CD4-positive, CD25-positive, alpha-beta regulatory T cell (primary cell): Measurements from ENCODE around the gene NCBP3. TPM values are rescaled to one million over a fixed set of nuclear protein-coding genes. Genes with fewer than 3 reads are reported as not detected.

ENCODE experiments used
- ATAC-seq, 2 donors: fragments of 150-1000 bp; cut with Tn5 transposase; one replicate each; pipeline ENCODE4 v1.10.0; 2021; ENCODE audit warnings: low read depth in 2 of 2, moderate number of reproducible peaks in 2 of 2, moderate library complexity in 1 of 2
- DNase-seq, 3 donors: peaks; one replicate each; pipeline versions ENCODE4 v3.0.0 to v3.0.0-alpha.2; 2012 to 2022; ENCODE audit warnings: mixed read lengths in 1 of 3
- H3K27ac ChIP-seq: one replicate; pipeline ENCODE4 v1.7.0; 2013; ENCODE audit warnings: mild to moderate bottlenecking, low read length; ENCODE audit not compliant: insufficient read depth, poor library complexity, severe bottlenecking
- H3K27me3 ChIP-seq: one replicate; pipeline ENCODE4 v1.7.0; 2013; ENCODE audit warnings: low read length; ENCODE audit not compliant: control insufficient read depth, insufficient read depth
- H3K36me3 ChIP-seq: one replicate; pipeline ENCODE4 v1.7.0; 2013; ENCODE audit warnings: mild to moderate bottlenecking, low read length, moderate library complexity; ENCODE audit not compliant: control insufficient read depth, insufficient read depth
- H3K4me1 ChIP-seq: 2 replicates; pipeline ENCODE4 v1.7.0; 2013; ENCODE audit warnings: mild to moderate bottlenecking, low read length; ENCODE audit not compliant: insufficient read depth, control insufficient read depth, poor library complexity, severe bottlenecking
- H3K4me3 ChIP-seq: one replicate; pipeline ENCODE4 v1.7.0; 2013; ENCODE audit warnings: low read depth, mild to moderate bottlenecking, low read length, moderate library complexity
- H3K9me3 ChIP-seq, 2 experiments: 1 replicate in 1 of 2; 2 replicates in 1 of 2; pipeline ENCODE4 v1.7.0; 2013; ENCODE audit warnings: low read length in 2 of 2, mild to moderate bottlenecking in 1 of 2, moderate library complexity in 1 of 2; ENCODE audit not compliant: control insufficient read depth in 2 of 2
- H3K27ac Mint-ChIP-seq, 3 donors: one replicate each; pipeline ENCODE4 v1.8.0; 2020 to 2022; ENCODE audit warnings: mild to moderate bottlenecking in 3 of 3, mixed read lengths in 3 of 3, moderate library complexity in 2 of 3
- H3K27me3 Mint-ChIP-seq: one replicate; pipeline ENCODE4 v1.8.0; 2022; ENCODE audit warnings: mild to moderate bottlenecking, mixed read lengths
- H3K36me3 Mint-ChIP-seq: one replicate; pipeline ENCODE4 v1.8.0; 2020; ENCODE audit warnings: mixed read lengths
- H3K4me1 Mint-ChIP-seq, 4 donors: one replicate each; pipeline ENCODE4 v1.8.0; 2020 to 2022; ENCODE audit warnings: mixed read lengths in 4 of 4, mild to moderate bottlenecking in 1 of 4
- H3K4me3 Mint-ChIP-seq, 4 donors: one replicate each; pipeline ENCODE4 v1.8.0; 2020 to 2022; ENCODE audit warnings: mild to moderate bottlenecking in 4 of 4, mixed read lengths in 4 of 4, moderate library complexity in 3 of 4
- H3K9me3 Mint-ChIP-seq, 7 donors: one replicate each; pipeline ENCODE4 v1.8.0; 2020 to 2022; ENCODE audit warnings: mixed read lengths in 7 of 7, mild to moderate bottlenecking in 3 of 7, moderate library complexity in 2 of 7
- polyA plus RNA-seq, 4 donors: library from polyadenylated mRNA; unstranded; fragments of 300-500 nt; fragmentation: Illumina TruSeq; gene quantifications; one replicate each; pipeline ENCODE4 v1.2.3, GENCODE V29; 2021
- total RNA-seq: library from RNA; stranded (reverse); gene quantifications from one replicate; pipeline ENCODE4 v1.2.3, GENCODE V29; 2022

NCBP3 gene
- total and polyA plus RNA-seq, 5 donors from 2014 or later: 10.5 to 46.0 (median 12.8) TPM

- ATAC-seq: no peak
- no peak for DNase-seq
- Histone ChIP-seq H3K9me3 (no peaks in the 10 kb centered on the region), H3K4me1 (peaks cover 21% of the 10 kb centered on the region), H3K36me3 (no peaks in the 10 kb centered on the region), H3K27me3 (no peaks in the 10 kb centered on the region), H3K4me3 (no peak overlapping the region), H3K27ac (no peak overlapping the region)
- H3K4me3 Mint-ChIP-seq: no peak overlapping the region
- no peaks in the 10 kb centered on the region for H3K36me3 Mint-ChIP-seq
- H3K27ac Mint-ChIP-seq: no peak overlapping the region
- no peaks in the 10 kb centered on the region for H3K27me3 Mint-ChIP-seq
- H3K4me1 Mint-ChIP-seq: peaks cover 0 to 31% (median 14%) of the 10 kb centered on the region in 4 donors
- no peaks in the 10 kb centered on the region for H3K9me3 Mint-ChIP-seq
Observed at GRCh38 chr17:3799181-3799945, 46.7 kb downstream of the NCBP3 start.

- peak overlapping the region in 1 of 3 donors; percentile 73 for H3K27ac Mint-ChIP-seq
Observed at GRCh38 chr17:3798273-3799180, 47.5 kb downstream of the NCBP3 start.

GRCh38 chr17:3796822-3797170, 49.2 kb downstream of the NCBP3 start:
- peaks cover 21% of the 10 kb centered on the region for H3K4me1 ChIP-seq
- peak; percentile 24 to 26 for ATAC-seq

More at GRCh38 chr17:3798273-3799180, 47.5 kb downstream of the NCBP3 start:
- Histone ChIP-seq H3K27ac (no peak overlapping the region), H3K27me3 (no peaks in the 10 kb centered on the region), H3K4me1 (peaks cover 21% of the 10 kb centered on the region), H3K36me3 (no peaks in the 10 kb centered on the region), H3K9me3 (no peaks in the 10 kb centered on the region), H3K4me3 (no peak overlapping the region)
- ATAC-seq (no peak), DNase-seq (no peak)
- H3K27me3 Mint-ChIP-seq: no peaks in the 10 kb centered on the region
- H3K4me3 Mint-ChIP-seq: no peak overlapping the region
- H3K36me3 Mint-ChIP-seq: no peaks in the 10 kb centered on the region
- no peaks in the 10 kb centered on the region for H3K9me3 Mint-ChIP-seq
- H3K4me1 Mint-ChIP-seq: peaks cover 0 to 29% (median 14%) of the 10 kb centered on the region in 4 donors

GRCh38 chr17:3796110-3796821, 49.8 kb downstream of the NCBP3 start:
- ATAC-seq: peak; percentile 86
- Histone ChIP-seq H3K36me3 (no peaks in the 10 kb centered on the region), H3K4me1 (peaks cover 21% of the 10 kb centered on the region), H3K9me3 (no peaks in the 10 kb centered on the region), H3K27ac (peak overlapping the region; percentile 23), H3K4me3 (no peak overlapping the region), H3K27me3 (no peaks in the 10 kb centered on the region)
- Mint-ChIP-seq H3K9me3 (no peaks in the 10 kb centered on the region), H3K4me1 (peaks cover 4 to 30% (median 16%) of the 10 kb centered on the region in 4 donors), H3K27ac (peak overlapping the region; percentile 79 to 87 (median 85)), H3K27me3 (peaks cover 4% of the 10 kb centered on the region), H3K4me3 (peak overlapping the region; percentile 22 to 71 (median 42)), H3K36me3 (no peaks in the 10 kb centered on the region)
- peak; percentile 67 to 88 (median 68) for DNase-seq

More at GRCh38 chr17:3796822-3797170, 49.2 kb downstream of the NCBP3 start:
- H3K27ac ChIP-seq: no peak overlapping the region
- H3K27ac Mint-ChIP-seq: peak overlapping the region; percentile 79 to 87 (median 85)
- no peaks in the 10 kb centered on the region for H3K27me3 ChIP-seq
- no peaks in the 10 kb centered on the region for H3K36me3 Mint-ChIP-seq
- peaks cover 4% of the 10 kb centered on the region for H3K27me3 Mint-ChIP-seq
- peak overlapping the region in 3 of 4 donors; percentile 22 to 71 (median 28) for H3K4me3 Mint-ChIP-seq
- peaks cover under 1 to 27% (median 16%) of the 10 kb centered on the region in 4 donors for H3K4me1 Mint-ChIP-seq
- no peak overlapping the region for H3K4me3 ChIP-seq
- no peak for DNase-seq
- no peaks in the 10 kb centered on the region for H3K36me3 ChIP-seq
- no peaks in the 10 kb centered on the region for H3K9me3 ChIP-seq
- no peaks in the 10 kb centered on the region for H3K9me3 Mint-ChIP-seq

GRCh38 chr17:3795390-3796102, 50.5 kb downstream of the NCBP3 start:
- Histone ChIP-seq H3K36me3 (no peaks in the 10 kb centered on the region), H3K4me3 (no peak overlapping the region), H3K27ac (no peak overlapping the region), H3K27me3 (no peaks in the 10 kb centered on the region), H3K4me1 (peaks cover 21% of the 10 kb centered on the region), H3K9me3 (no peaks in the 10 kb centered on the region)
- DNase-seq: peak in 1 of 3 donors; percentile 58
- Mint-ChIP-seq H3K27me3 (peaks cover 4% of the 10 kb centered on the region), H3K4me1 (peaks cover 4 to 30% (median 16%) of the 10 kb centered on the region in 4 donors), H3K9me3 (no peaks in the 10 kb centered on the region), H3K4me3 (peak overlapping the region in 3 of 4 donors; percentile 50 to 79 (median 54)), H3K27ac (peak overlapping the region in 2 of 3 donors; percentile 71 to 88), H3K36me3 (no peaks in the 10 kb centered on the region)
- ATAC-seq: peak; percentile 2 to 6

- H3K27me3 ChIP-seq: no peaks in the 10 kb centered on the region
- Mint-ChIP-seq H3K9me3 (no peaks in the 10 kb centered on the region), H3K36me3 (no peaks in the 10 kb centered on the region), H3K4me1 (peaks cover 4 to 35% (median 16%) of the 10 kb centered on the region in 4 donors), H3K27me3 (peaks cover 4% of the 10 kb centered on the region), H3K27ac (peak overlapping the region in 2 of 3 donors; percentile 71 to 88), H3K4me3 (peak overlapping the region in 3 of 4 donors; percentile 50 to 79 (median 54))
- no peaks in the 10 kb centered on the region for H3K9me3 ChIP-seq
- DNase-seq: peak in 1 of 3 donors; percentile 20
- H3K4me1 ChIP-seq: peaks cover 21% of the 10 kb centered on the region
- ATAC-seq: peak; percentile 12 to 15
- H3K27ac ChIP-seq: no peak overlapping the region
- H3K36me3 ChIP-seq: no peaks in the 10 kb centered on the region
- no peak overlapping the region for H3K4me3 ChIP-seq
Observed at GRCh38 chr17:3794557-3795389, 51.3 kb downstream of the NCBP3 start.
